Effector CD8-positive, alpha-beta T cell (primary cell): ENCODE results near the gene NPAS3.

Experiments
- DNase-seq: peaks from one replicate; lab custom pipeline; 2025; lab: John Stamatoyannopoulos, UW

The NPAS3 gene

GRCh38 chr14:33679461-33680225 lies 741.0 kb downstream of the NPAS3 start:
- no peak for DNase-seq

GRCh38 chr14:33680873-33681272 lies 742.2 kb downstream of the NPAS3 start:
- DNase-seq, result no peak

GRCh38 chr14:33682760-33683159 lies 744.1 kb downstream of the NPAS3 start:
- DNase-seq, result no peak

GRCh38 chr14:33685026-33685425 lies 746.3 kb downstream of the NPAS3 start:
- no peak for DNase-seq

- DNase-seq, result no peak
These were observed 747.0 kb downstream of the NPAS3 start for GRCh38 chr14:33685698-33686097.

- DNase-seq, result no peak
These were observed 747.5 kb downstream of the NPAS3 start for GRCh38 chr14:33686218-33686617.

- DNase-seq, result no peak
These were observed 748.2 kb downstream of the NPAS3 start for GRCh38 chr14:33686856-33687255.

- no peak for DNase-seq
These were observed 751.0 kb downstream of the NPAS3 start for GRCh38 chr14:33689680-33690079.

GRCh38 chr14:33691907-33692306 lies 753.2 kb downstream of the NPAS3 start:
- no peak for DNase-seq

- DNase-seq, result no peak
These were observed 754.1 kb downstream of the NPAS3 start for GRCh38 chr14:33692762-33693161.

- no peak for DNase-seq
These were observed 754.6 kb downstream of the NPAS3 start for GRCh38 chr14:33693237-33693636.

GRCh38 chr14:33696165-33696564 lies 757.5 kb downstream of the NPAS3 start:
- DNase-seq, result no peak

GRCh38 chr14:33699300-33699983 lies 760.8 kb downstream of the NPAS3 start:
- no peak for DNase-seq

- DNase-seq, result no peak
These were observed 761.4 kb downstream of the NPAS3 start for GRCh38 chr14:33700052-33700451.

GRCh38 chr14:33702293-33702692 lies 763.6 kb downstream of the NPAS3 start:
- DNase-seq, result no peak

- no peak for DNase-seq
These were observed 765.8 kb downstream of the NPAS3 start for GRCh38 chr14:33704481-33704880.

- no peak for DNase-seq
These were observed 766.8 kb downstream of the NPAS3 start for GRCh38 chr14:33705490-33705889.

GRCh38 chr14:33707716-33708115 lies 769.0 kb downstream of the NPAS3 start:
- no peak for DNase-seq

- DNase-seq, result no peak
These were observed 770.6 kb downstream of the NPAS3 start for GRCh38 chr14:33709283-33709682.

GRCh38 chr14:33709711-33710110 lies 771.0 kb downstream of the NPAS3 start:
- DNase-seq, result no peak

GRCh38 chr14:33710273-33710672 lies 771.6 kb downstream of the NPAS3 start:
- no peak for DNase-seq

- DNase-seq, result no peak
These were observed 772.5 kb downstream of the NPAS3 start for GRCh38 chr14:33711194-33711593.

- DNase-seq, result no peak
These were observed 773.1 kb downstream of the NPAS3 start for GRCh38 chr14:33711811-33712216.
